Trophoblast cell (in vitro differentiated cells and primary cell): Measurements from ENCODE around the gene DDIT4L.
"Not testable (repeated sequence)": the region's sequence is repeated elsewhere in the genome, so short reads cannot be mapped to it uniquely, and the experiment has no call there.

Experiments used
- DNase-seq, 2 donors: peaks; one replicate each; pipeline ENCODE4 v3.0.0-alpha.2; 2016
- H2AFZ ChIP-seq: 2 replicates; pipeline ENCODE4 v1.6.1; 2013; ENCODE audit warnings: low read length, moderate library complexity, mild to moderate bottlenecking; ENCODE audit not compliant: insufficient read depth, poor library complexity
- H2AK5ac ChIP-seq: 2 replicates; pipeline ENCODE4 v1.6.1; 2013; ENCODE audit warnings: mild to moderate bottlenecking, low read length
- H2BK120ac ChIP-seq: 2 replicates; pipeline ENCODE4 v1.6.1; 2013; ENCODE audit warnings: low read length, mild to moderate bottlenecking, moderate library complexity; ENCODE audit not compliant: insufficient read depth, poor library complexity
- H2BK12ac ChIP-seq: 2 replicates; pipeline ENCODE4 v1.6.1; 2013; ENCODE audit warnings: mild to moderate bottlenecking, low read length, moderate library complexity
- H2BK5ac ChIP-seq: 2 replicates; pipeline ENCODE4 v1.6.1; 2013; ENCODE audit warnings: low read length, low read depth, moderate library complexity, mild to moderate bottlenecking; ENCODE audit not compliant: poor library complexity
- H3K14ac ChIP-seq: 2 replicates; pipeline ENCODE4 v1.6.1; 2013; ENCODE audit warnings: mild to moderate bottlenecking, low read length
- H3K18ac ChIP-seq: 2 replicates; pipeline ENCODE4 v1.6.1; 2013; ENCODE audit warnings: mild to moderate bottlenecking, low read length
- H3K23ac ChIP-seq: 2 replicates; pipeline ENCODE4 v1.6.1; 2013; ENCODE audit warnings: low read length
- H3K27ac ChIP-seq: 2 replicates; pipeline ENCODE4 v1.5.1; 2013; ENCODE audit warnings: low read depth, mild to moderate bottlenecking, inconsistent platforms, low read length, moderate library complexity
- H3K27me3 ChIP-seq: 2 replicates; pipeline ENCODE4 v1.6.1; 2013; ENCODE audit warnings: inconsistent platforms, mild to moderate bottlenecking, low read length, moderate library complexity; ENCODE audit not compliant: insufficient read depth
- H3K36me3 ChIP-seq, 2 experiments: 1 replicate in 1 of 2; 2 replicates in 1 of 2; pipeline ENCODE4 v1.6.1; 2013; ENCODE audit warnings: low read length in 2 of 2, mild to moderate bottlenecking in 2 of 2, moderate library complexity in 1 of 2; ENCODE audit not compliant: insufficient read depth in 2 of 2, control insufficient read depth in 1 of 2
- H3K4ac ChIP-seq: 2 replicates; pipeline ENCODE4 v1.6.1; 2013; ENCODE audit warnings: low read depth, mild to moderate bottlenecking, low read length, moderate library complexity
- H3K4me1 ChIP-seq, 2 experiments: 1 replicate in 1 of 2; 2 replicates in 1 of 2; pipeline ENCODE4 v1.6.1; 2013; ENCODE audit warnings: low read length in 2 of 2, mild to moderate bottlenecking in 2 of 2, moderate library complexity in 1 of 2; ENCODE audit not compliant: insufficient read depth in 2 of 2, control insufficient read depth in 1 of 2
- H3K4me2 ChIP-seq: 2 replicates; pipeline ENCODE4 v1.6.1; 2013; ENCODE audit warnings: inconsistent platforms, mild to moderate bottlenecking, low read length, moderate library complexity
- H3K4me3 ChIP-seq: 2 replicates; pipeline ENCODE4 v1.5.1; 2013; ENCODE audit warnings: mild to moderate bottlenecking, low read depth, low read length, inconsistent platforms
- H3K79me1 ChIP-seq: one replicate; pipeline ENCODE4 v1.6.1; 2013; ENCODE audit warnings: low read length
- H3K79me2 ChIP-seq: 2 replicates; pipeline ENCODE4 v1.6.1; 2013; ENCODE audit warnings: low read length, mild to moderate bottlenecking; ENCODE audit not compliant: control insufficient read depth, insufficient read depth, poor library complexity
- H3K9ac ChIP-seq: 2 replicates; pipeline ENCODE4 v1.6.1; 2013; ENCODE audit warnings: mild to moderate bottlenecking, low read length
- H3K9me3 ChIP-seq: 2 replicates; pipeline ENCODE4 v1.6.1; 2013; ENCODE audit warnings: low read depth, mild to moderate bottlenecking, control low read depth, inconsistent platforms, low read length; ENCODE audit not compliant: insufficient read depth
- H4K12ac ChIP-seq: 2 replicates; pipeline ENCODE4 v1.6.1; 2013; ENCODE audit warnings: low read depth, mild to moderate bottlenecking, low read length, moderate library complexity
- H4K8ac ChIP-seq: 2 replicates; pipeline ENCODE4 v1.6.1; 2013; ENCODE audit warnings: low read depth, mild to moderate bottlenecking, low read length, moderate library complexity
- H4K91ac ChIP-seq: one replicate; pipeline ENCODE4 v1.6.1; 2013; ENCODE audit warnings: low read depth, mild to moderate bottlenecking, low read length, moderate library complexity
- WGBS: extraction: QIAGEN DNeasy Blood & Tissue Kit; methylation state at CpG from one replicate; pipeline ENCODE4 v1.1.7; 2013; ENCODE audit warnings: missing lambda C conversion rate; ENCODE audit not compliant: insufficient read length, insufficient coverage; ENCODE audit errors: extremely low coverage; 5-methylcytosine and 5-hydroxymethylcytosine counted together

Gene DDIT4L

GRCh38 chr4:100196388-100197071 lies 6.3 kb upstream of the DDIT4L start:
- H3K18ac ChIP-seq, H3K9me3 ChIP-seq, H3K36me3 ChIP-seq, H3K4ac ChIP-seq, H4K12ac ChIP-seq, H2BK120ac ChIP-seq, H3K9ac ChIP-seq, H3K4me1 ChIP-seq, H2AFZ ChIP-seq, H3K4me3 ChIP-seq, H3K23ac ChIP-seq, H3K27me3 ChIP-seq, H2BK12ac ChIP-seq, H3K14ac ChIP-seq, H2AK5ac ChIP-seq, H3K4me2 ChIP-seq, H2BK5ac ChIP-seq, DNase-seq, H3K79me2 ChIP-seq, H3K79me1 ChIP-seq, H4K91ac ChIP-seq, H4K8ac ChIP-seq, H3K27ac ChIP-seq: not testable (repeated sequence)
- WGBS = no CpG with 5 or more reads among the region's 40 CpGs

GRCh38 chr4:100190643-100191600 lies 654 bp upstream of the DDIT4L start:
- Histone ChIP-seq H4K12ac (no peak overlapping the region), H3K27me3 (peaks cover 2% of the 10 kb centered on the region), H2BK12ac (no peak overlapping the region), H3K9me3 (no peaks in the 10 kb centered on the region), H3K79me2 (no peaks in the 10 kb centered on the region), H3K23ac (no peak overlapping the region), H3K4ac (no peak overlapping the region), H2BK5ac (no peak overlapping the region), H3K36me3 (no peaks in the 10 kb centered on the region), H3K14ac (no peak overlapping the region), H3K9ac (no peak overlapping the region), H3K27ac (no peak overlapping the region), H4K8ac (no peak overlapping the region), H2AK5ac (no peak overlapping the region), H3K4me1 (peaks cover 5 to 7% of the 10 kb centered on the region in 2 experiments), H4K91ac (no peak overlapping the region), H3K18ac (no peak overlapping the region), H2BK120ac (no peak overlapping the region), H3K4me3 (peak overlapping the region; percentile 59), H2AFZ (no peak overlapping the region), H3K79me1 (no peaks in the 10 kb centered on the region), H3K4me2 (peak overlapping the region; percentile 92)
- peak; percentile 4 to 48 for DNase-seq
- no CpG with 5 or more reads among the region's 37 CpGs for WGBS

GRCh38 chr4:100188829-100189228 lies 1.4 kb downstream of the DDIT4L start:
- no peak overlapping the region for H3K9ac ChIP-seq
- H3K9me3 ChIP-seq = no peaks in the 10 kb centered on the region
- H4K12ac ChIP-seq = no peak overlapping the region
- H3K27ac ChIP-seq = no peak overlapping the region
- H3K18ac ChIP-seq = no peak overlapping the region
- H3K27me3 ChIP-seq = peaks cover 2% of the 10 kb centered on the region
- no peak overlapping the region for H3K4me3 ChIP-seq
- no peak overlapping the region for H3K23ac ChIP-seq
- no peak for DNase-seq
- H3K79me1 ChIP-seq = no peaks in the 10 kb centered on the region
- no peaks in the 10 kb centered on the region for H3K36me3 ChIP-seq
- no peak overlapping the region for H2BK120ac ChIP-seq
- no peak overlapping the region for H2BK12ac ChIP-seq
- no CpG with 5 or more reads among the region's 4 CpGs for WGBS
- no peak overlapping the region for H3K4ac ChIP-seq
- H2AFZ ChIP-seq = no peak overlapping the region
- no peak overlapping the region for H4K8ac ChIP-seq
- no peak overlapping the region for H3K4me2 ChIP-seq
- no peak overlapping the region for H2BK5ac ChIP-seq
- H2AK5ac ChIP-seq = no peak overlapping the region
- no peak overlapping the region for H4K91ac ChIP-seq
- H3K4me1 ChIP-seq = peaks cover 5 to 7% of the 10 kb centered on the region in 2 experiments
- H3K79me2 ChIP-seq = no peaks in the 10 kb centered on the region
- H3K14ac ChIP-seq = no peak overlapping the region

GRCh38 chr4:100187781-100188180 lies 2.5 kb downstream of the DDIT4L start:
- no peak overlapping the region for H4K91ac ChIP-seq
- H2BK12ac ChIP-seq = no peak overlapping the region
- H4K12ac ChIP-seq = no peak overlapping the region
- H3K4me3 ChIP-seq = no peak overlapping the region
- no peak overlapping the region for H3K23ac ChIP-seq
- no peak overlapping the region for H2AFZ ChIP-seq
- no peak overlapping the region for H3K14ac ChIP-seq
- peak in 1 of 2 donors; percentile 17 for DNase-seq
- no peak overlapping the region for H2AK5ac ChIP-seq
- H3K9me3 ChIP-seq = no peaks in the 10 kb centered on the region
- no CpG with 5 or more reads among the region's 9 CpGs for WGBS
- no peak overlapping the region for H3K9ac ChIP-seq
- peaks cover 2% of the 10 kb centered on the region for H3K27me3 ChIP-seq
- no peak overlapping the region for H2BK120ac ChIP-seq
- no peak overlapping the region for H2BK5ac ChIP-seq
- H4K8ac ChIP-seq = no peak overlapping the region
- H3K36me3 ChIP-seq = no peaks in the 10 kb centered on the region
- no peak overlapping the region for H3K4ac ChIP-seq
- no peaks in the 10 kb centered on the region for H3K79me2 ChIP-seq
- no peak overlapping the region for H3K18ac ChIP-seq
- peaks cover 5 to 7% of the 10 kb centered on the region in 2 experiments for H3K4me1 ChIP-seq
- no peaks in the 10 kb centered on the region for H3K79me1 ChIP-seq
- H3K4me2 ChIP-seq = no peak overlapping the region
- H3K27ac ChIP-seq = no peak overlapping the region
